Fibroblast of pulmonary artery (primary cell): ENCODE data around the gene CHI3L2.

Source experiments
- DNase-seq: peaks from one replicate; pipeline ENCODE4 v3.0.0-alpha.2; 2010; ENCODE audit warnings: low read depth
- H3K4me3 ChIP-seq: replicated peaks from 2 replicates; pipeline ENCODE4 v1.5.1; 2011; ENCODE audit warnings: low read depth, mild to moderate bottlenecking, control low read depth, low read length, moderate library complexity
- TF ChIP-seq, protein P1 (sequence below): IDR thresholded peaks from 2 replicates; pipeline ENCODE4 v1.5.1; 2011; ENCODE audit warnings: mild to moderate bottlenecking, control low read depth, low read length, inconsistent platforms; ENCODE audit errors: missing control alignments

CHI3L2 gene

DNA sequence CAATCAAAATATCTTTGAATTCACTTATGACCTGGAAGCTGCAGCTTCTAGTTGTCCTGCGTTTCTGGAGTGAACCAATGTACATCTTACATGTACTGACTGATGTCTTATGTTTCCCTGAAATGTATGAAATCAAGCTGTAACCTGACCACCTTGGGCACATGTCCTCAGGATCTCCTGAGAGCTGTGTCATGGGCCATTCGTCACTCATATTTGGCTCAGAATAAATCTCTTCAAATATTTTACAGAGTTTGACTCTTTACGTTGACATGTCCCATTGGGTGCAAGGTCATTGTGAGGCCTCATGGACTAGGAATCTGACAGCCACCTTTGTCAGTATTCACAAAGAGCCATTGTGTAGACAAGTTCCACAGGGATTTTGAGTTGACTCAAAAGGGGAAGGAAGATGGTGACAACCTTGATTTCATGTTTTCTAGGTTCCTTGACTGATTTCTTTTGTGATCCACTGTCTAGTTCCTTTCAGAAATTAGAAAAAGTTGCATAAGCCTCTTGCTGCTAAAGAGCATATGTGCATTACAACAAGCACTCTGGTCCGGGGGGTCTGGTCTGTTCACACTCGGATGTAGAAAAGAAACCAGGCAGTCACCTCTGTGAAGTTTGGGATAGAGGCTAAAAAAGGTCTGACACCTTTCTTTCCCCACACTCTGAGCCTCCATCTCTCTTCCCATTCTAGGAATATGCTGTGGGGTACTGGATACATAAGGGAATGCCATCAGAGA, 10.7 kb downstream of the CHI3L2 start:
- DNase-seq: no peak
- TF ChIP-seq, protein P1, sequence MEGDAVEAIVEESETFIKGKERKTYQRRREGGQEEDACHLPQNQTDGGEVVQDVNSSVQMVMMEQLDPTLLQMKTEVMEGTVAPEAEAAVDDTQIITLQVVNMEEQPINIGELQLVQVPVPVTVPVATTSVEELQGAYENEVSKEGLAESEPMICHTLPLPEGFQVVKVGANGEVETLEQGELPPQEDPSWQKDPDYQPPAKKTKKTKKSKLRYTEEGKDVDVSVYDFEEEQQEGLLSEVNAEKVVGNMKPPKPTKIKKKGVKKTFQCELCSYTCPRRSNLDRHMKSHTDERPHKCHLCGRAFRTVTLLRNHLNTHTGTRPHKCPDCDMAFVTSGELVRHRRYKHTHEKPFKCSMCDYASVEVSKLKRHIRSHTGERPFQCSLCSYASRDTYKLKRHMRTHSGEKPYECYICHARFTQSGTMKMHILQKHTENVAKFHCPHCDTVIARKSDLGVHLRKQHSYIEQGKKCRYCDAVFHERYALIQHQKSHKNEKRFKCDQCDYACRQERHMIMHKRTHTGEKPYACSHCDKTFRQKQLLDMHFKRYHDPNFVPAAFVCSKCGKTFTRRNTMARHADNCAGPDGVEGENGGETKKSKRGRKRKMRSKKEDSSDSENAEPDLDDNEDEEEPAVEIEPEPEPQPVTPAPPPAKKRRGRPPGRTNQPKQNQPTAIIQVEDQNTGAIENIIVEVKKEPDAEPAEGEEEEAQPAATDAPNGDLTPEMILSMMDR: no peak
- H3K4me3 ChIP-seq: no peak overlapping the region

- H3K4me3 ChIP-seq: no peak overlapping the region
- no peak for DNase-seq
- TF ChIP-seq, protein P1: no peak
Observed at GRCh38 chr1:111241797-111242196, 14.3 kb downstream of the CHI3L2 start.

DNA sequence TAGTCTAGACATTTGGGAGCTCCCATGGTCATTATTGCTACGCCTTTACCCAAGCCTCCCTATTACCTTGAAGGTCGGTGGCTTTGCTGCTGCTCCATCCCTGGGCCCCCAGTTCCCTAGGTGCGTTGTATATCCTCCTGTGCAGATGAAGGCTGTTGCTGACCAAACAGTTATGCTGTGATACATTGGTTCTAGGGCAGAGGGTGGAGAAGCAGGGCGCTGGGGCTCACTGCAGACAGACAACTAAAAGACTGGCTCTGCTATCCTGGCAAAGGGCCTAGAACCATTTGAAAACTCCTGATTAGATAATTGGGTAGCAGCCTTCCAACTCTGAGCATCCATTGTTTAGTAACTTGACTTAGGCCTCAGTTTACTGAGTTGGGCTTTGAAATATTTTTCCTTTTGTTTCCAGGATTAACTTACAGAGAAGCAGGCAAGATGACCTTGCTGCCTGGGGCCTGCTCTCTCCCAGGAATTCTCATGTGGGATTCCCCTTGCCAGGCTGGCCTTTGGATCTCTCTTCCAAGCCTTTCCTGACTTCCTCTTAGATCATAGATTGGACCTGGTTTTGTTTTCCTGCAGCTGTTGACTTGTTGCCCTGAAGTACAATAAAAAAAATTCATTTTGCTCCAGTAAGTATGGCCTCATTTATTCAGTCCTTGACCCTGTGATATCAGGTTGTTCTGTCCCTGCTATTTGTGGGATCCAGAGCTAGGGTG, 15.5 kb downstream of the CHI3L2 start:
- peak; percentile 35 for DNase-seq
- no peak overlapping the region for H3K4me3 ChIP-seq
- TF ChIP-seq, protein P1: no peak

DNA sequence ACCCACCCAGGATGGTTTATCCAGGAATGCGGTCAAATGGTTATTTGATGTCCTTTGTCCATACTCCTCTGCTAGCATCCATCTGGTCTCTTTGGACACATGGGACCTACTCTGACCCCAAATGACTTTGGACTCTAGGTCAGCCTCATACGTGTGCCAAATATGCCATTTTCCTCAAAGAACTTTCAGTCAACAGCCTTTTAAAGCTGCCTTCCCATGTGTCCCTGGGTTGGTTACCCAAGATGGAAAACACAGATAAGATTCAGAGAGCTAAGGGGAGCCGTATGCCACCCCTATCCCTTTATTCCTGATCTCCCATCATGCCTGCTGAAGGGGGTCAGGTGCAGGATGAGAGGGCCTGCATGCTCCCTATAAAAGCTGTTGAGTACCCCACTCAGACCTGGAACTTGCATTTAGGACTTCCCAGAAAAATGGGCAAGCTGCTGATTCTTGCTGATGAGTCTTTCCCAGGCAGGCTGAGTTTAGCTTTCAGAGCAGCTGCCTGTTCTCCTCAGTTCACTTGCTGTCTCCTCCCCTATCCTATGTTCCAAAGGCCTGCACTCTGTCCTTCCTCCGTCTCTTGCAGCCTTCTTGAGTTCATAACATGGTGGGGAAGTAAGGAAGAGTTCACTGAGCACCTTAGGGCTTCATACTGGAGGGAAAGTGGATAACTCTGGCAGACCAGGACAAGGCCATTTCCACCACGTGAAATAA, 19.8 kb downstream of the CHI3L2 start:
- TF ChIP-seq, protein P1: no peak
- no peak overlapping the region for H3K4me3 ChIP-seq
- no peak for DNase-seq

DNA sequence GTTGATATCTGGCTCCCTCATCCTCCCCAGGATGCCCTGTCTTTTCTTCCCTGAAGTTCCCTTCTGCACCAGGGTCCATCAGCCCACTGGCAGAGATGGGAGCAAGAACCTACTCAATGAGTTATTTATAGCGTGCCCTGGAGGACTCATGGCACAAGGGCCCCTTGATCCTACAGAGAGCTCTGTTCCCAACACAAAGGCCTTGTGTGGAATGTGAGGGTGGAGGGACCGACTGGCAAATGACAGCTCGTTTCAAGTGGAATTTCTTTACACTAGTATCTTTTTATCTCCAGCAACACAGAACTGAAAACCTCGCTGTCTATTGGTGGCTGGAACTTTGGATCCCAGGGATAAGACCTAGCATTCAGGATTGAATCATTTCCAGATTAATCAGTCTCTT, 22.4 kb downstream of the CHI3L2 start:
- TF ChIP-seq, protein P1: no peak
- DNase-seq: no peak
- no peak overlapping the region for H3K4me3 ChIP-seq

DNA sequence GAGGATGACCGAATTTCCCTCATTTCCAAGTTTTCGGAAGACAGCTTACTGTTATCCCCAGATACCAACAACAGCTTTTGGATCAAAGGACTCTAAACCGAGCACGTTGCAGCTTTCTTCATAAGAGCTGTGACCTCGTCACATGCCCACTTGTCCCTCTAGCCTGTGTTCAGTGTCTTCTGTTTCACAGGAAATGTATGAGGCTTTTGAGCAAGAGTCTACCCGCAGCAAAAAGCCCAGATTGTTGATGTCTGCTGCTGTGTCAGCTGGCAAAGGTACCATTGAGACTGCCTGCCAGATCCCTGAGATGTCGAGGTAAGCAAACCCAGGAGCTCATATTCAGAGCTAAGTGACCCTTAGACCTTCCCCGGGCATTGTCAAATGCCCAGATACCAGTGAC, 24.1 kb downstream of the CHI3L2 start:
- TF ChIP-seq, protein P1: no peak
- H3K4me3 ChIP-seq: no peak overlapping the region
- no peak for DNase-seq
